Iris pigment epithelial cell (primary cell): ENCODE measurements around the gene MAN1C1.
"Not testable (repeated sequence)": the region's sequence is repeated elsewhere in the genome, so short reads cannot be mapped to it uniquely, and the experiment has no call there.

ENCODE experiments used
- DNase-seq: peaks from one replicate; pipeline ENCODE4 v3.0.0-alpha.2; 2011; ENCODE audit warnings: low read depth

MAN1C1 gene

DNA sequence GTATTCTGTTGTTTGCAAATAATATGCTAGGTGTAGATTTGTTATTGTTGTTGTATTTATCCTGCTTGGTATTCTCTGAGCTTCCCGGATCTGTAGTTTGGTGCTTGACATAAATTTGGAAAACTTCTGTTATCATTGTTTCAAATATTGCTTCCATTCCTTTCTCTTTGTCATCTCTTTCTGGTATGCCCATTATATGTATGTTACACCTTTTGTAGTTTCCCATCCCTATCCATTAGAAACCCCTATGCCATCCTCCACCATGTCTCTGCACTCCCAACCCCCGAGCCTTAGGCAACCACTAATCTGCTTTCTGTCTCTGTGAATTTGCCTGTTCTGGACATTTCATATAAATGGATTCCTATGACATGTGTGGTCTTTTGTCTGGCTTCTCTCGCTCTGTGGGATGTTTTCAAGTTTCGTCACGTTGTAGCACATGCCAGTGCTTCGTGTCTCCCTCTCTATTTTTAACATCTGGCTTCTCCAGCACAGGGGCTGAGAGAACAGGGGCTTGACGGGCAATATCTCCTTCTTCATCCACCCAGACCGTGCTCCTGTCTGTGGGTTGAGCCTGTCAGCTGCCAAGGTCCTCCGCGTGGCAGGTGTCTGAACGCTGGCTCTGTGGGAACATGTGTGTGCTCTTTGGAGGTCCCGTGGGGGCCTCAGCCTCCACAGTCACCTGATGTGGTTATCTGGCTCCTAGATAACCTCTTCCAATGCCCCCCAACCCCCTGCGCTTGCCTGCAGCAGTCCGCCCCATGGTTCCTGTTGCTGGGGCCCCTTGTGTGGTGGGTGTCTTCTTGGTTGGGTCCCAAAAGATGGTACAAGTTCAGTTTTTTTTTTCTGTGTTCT lies 32.8 kb upstream of the MAN1C1 start:
- DNase-seq: no peak

DNA sequence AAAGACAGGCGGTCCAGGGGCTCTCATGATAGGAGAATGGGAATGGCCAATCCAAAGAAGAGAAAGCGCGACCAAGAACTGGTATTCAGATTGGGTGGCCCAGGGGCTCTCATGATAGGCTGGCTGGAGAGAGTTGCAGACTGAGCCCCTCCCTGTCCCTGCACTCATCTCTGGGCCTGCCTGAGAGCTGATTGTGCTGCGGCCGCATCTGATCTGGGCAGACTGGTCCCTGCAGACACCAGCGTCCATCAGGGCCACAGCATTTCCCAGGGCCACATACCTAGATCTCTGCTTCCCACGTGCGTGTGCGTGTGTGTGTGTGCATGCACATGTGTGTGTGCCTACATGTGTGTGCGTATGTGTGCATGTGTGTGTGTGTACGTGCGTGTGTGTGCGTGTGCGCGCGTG lies 30.4 kb upstream of the MAN1C1 start:
- no peak for DNase-seq

DNA sequence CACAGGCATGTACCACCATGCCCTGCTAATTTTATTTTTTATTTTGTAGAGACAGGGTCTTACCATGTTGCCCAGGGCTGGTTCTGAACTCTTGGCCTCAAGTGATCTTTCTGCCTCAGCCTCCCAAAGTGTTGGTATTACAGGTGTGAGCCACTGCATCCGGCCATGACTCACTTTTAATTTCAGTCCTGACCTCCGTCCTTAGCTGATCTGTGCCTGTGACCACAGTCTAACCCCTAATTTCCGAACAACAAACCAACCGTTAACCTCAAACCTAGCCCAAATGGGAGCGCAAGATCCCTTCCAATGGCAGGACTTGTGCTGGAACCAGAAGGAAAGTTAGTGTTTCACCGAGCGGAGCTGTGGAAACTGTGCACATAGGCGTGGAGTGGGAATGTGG lies 29.3 kb upstream of the MAN1C1 start:
- DNase-seq: no peak

DNA sequence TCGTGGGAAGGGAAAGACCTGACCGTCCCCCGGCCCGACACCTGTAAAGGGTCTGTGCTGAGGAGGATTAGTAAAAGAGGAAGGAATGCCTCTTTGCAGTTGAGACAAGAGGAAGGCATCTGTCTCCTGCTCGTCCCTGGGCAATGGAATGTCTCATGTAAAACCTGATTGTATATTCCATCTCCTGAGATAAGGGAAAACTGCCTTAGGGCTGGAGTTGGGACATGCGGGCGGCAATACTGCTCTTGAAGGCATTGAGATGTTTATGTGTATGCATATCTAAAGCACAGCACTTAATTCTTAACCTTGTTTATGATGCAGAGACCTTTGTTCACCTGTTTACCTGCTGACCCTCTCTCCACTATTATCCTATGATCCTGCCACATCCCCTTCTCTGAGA lies 28.4 kb upstream of the MAN1C1 start:
- DNase-seq: not testable (repeated sequence)

DNA sequence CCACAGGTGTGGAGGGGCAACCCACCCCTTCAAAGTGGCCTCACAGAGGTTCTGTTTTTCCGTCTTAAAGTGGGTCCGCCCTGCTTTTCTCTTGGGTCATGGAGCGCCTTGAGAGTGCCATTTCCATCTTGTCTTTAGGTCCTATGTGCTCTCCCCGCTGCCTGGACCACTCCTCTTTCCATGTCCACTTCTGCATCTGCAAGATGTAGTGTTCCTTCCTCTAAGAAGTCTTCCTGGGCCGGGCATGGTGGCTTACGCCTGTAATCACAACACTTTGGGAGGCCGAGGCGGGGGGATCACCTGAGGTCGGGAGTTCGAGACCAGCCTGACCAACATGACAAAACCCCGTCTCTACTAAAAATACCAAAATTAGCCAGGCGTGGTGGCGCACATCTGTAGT lies 27.8 kb upstream of the MAN1C1 start:
- DNase-seq: not testable (repeated sequence)

DNA sequence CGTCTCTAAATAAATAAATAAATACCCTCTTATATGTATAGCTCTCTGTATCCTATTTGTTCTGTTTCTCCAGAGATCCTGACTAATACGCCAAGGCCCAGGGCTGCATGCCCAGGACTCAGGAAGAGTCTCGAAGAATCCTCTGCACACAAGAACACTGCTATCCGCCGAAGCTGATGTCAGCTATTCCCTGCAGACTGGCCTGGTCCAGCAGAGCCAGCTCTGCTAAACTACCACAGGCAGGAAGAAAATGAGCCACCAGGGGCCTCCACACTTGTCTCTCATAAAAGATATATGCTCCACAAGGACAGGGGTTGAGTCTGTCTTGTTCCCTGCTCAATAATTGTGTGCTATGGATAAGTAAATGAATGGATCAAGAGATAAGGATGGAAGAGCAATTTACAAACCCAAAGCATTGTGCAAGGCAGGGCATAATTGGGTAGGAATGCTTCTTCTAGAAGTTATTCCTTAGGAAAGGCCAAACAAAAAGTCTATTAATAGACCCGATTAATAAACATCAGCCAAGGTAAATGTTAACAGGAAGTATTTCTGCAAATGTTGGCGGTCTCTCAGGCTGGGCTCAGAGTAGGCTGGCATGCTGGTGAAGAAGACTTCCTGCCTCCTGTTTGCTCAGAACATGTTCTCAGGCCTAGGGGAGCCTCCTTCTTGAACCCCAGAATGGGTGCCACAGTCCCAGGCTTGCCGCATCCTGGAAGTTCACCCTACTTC lies 26.3 kb upstream of the MAN1C1 start:
- DNase-seq: no peak

DNA sequence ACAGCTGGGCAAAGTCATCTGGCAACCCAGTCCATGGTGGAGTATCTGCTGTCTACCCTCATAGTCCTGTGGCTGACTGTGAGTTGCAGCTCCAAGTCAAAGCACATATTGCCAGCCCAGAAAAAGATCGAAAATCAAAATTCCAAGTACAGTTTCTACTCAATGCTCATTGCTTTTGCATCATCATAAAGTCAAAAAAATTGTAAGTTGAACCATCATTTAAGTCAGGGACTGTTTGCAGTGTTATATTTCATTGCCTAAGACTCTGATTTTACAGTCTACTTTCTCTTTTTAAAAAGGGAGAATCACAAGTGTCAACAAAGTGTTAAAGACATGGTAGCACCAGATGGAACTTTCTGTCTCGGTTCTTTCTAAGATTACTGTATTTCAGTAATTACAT lies 22.7 kb upstream of the MAN1C1 start:
- no peak for DNase-seq

DNA sequence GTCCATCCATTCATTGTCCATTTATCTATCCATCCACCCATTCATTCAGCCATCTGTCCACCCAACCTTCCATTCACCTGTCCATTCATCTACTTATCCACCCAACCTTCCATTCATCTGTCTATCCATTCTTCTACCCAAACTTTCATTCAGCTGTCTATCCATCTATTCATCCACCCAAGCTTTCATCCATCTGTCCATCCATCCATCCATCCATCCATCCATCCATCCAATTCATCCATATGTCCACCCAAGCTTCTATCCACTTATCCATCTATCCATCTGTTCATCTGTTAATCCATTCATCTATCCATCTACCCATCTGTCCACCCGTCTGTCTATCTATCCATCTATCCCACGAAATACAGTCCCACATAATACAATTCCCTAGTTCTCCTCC lies 21.6 kb upstream of the MAN1C1 start:
- no peak for DNase-seq

DNA sequence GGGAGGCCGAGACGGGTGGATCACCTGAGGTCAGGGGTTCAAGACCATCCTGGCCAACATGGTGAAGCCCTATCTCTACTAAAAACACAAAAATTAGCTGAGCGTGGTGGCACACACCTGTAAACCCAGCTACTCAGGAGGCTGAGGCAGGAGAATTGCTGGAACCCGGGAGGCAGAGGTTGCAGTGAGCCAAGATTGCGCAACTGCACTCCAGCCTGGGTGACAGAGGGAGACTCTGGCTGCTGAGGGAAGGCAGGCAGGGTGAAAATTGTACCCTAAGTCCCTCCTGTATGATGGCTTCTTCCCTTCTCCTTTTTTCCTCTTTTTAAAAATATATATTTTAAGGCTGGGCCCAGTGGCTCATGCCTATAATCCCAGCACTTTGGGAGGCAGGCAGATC lies 19.9 kb upstream of the MAN1C1 start:
- DNase-seq: not testable (repeated sequence)

DNA sequence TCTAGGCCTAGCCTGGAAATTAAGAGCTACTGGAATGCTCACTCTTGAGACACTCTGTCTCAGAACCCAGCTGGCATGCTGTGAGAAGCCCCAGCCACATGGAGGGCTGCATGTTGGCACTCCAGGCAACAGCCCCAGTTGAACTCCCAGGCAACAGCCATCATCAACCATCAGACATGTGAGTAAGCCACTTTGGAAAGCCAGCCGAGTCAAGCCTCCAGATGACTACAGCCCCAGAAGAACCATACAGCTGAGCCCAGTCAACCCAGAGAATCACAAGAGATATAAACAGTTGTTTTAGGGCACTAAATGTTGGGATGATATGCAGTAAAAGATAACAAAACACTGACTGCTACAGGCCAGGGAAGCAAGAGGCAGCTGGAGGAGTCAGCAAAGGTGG lies 17.7 kb upstream of the MAN1C1 start:
- DNase-seq: no peak

DNA sequence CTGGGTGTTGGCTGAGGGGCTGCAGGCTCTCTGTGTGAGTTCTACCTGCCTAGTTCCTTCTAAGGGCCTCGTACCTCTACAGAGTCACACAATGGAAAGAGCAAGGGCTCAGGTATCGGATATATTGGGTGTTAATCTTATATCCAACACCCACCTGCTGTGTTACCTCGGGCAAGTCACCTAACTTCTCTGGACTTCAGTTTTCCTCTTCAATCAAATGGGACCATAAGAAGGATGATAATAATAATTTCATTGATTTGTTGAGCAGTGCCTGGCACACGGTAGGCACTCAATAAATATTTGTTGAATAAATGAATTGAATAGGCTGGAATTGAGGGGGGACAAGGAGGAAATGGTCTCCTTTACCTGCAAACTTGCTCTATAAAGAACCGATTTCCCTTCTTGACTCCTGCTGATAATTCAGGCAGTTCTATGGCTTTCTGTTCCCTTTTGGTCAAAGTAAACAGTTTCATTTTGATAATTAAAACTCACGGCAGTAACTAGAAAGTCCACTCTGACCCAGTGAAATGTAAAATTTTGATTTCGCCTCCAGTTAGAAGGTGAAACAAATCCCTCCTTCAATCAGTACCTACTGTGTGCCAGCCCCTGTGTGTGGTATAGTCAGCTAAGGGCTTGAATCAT lies 16.5 kb upstream of the MAN1C1 start:
- no peak for DNase-seq

DNA sequence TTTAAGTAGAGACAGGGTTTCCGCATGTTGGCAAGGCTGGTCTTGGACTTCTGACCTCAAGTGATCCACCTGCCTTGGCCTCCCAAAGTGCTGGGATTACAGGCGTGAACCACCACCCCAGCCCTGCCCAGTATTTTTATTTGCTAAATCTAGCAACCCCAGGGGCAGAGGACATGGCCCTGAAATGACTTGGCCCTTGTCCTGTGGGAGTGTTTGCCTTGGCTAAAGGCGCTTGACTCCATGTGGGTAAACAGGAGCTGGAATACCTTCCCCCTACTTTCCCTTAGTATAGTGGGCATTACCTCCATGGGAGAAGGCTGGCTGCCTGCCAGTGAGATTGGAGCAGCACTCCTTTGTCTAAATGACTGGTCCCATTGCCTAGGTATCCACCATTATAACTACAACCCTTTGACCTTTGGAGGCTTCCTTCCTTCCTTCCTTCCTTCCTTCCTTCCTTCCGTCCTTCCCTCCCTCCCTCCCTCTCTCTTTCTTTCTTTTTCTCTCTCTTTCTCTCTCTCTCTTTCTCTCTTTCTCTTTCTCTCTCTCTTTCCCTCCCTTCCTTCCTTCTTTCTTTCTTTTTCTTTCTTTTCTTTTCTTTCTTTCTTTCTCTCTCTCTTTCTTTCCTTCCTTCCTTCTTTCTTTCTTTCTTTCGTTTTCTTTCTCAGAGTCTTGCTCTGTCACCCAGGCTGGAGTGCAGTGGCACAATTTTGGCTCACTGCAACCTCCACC lies 15.5 kb upstream of the MAN1C1 start:
- DNase-seq: not testable (repeated sequence)

DNA sequence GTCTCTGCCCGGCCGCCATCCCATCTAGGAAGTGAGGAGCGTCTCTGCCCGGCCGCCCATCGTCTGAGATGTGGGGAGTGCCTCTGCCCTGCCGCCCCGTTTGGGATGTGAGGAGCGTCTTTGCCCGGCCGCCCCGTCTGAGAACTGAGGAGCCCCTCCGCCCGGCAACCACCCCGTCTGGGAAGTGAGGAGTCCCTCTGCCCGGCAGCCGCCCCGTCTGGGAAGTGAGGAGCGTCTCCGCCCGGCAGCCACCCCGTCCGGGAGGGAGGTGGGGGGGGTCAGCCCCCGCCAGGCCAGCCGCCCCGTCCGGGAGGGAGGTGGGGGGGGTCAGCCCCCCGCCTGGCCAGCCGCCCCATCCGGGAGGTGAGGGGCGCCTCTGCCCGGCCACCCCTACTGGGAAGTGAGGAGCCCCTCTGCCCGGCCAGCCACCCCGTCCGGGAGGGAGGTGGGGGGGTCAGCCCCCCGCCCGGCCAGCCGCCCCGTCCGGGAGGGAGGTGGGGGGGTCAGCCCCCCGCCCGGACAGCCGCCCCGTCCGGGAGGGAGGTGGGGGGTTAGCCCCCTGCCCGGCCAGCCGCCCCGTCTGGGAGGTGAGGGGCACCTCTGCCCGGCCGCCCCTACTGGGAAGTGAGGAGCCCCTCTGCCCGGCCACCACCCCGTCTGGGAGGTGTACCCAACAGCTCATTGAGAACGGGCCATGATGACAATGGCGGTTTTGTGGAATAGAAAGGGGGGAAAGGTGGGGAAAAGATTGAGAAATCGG lies 12.6 kb upstream of the MAN1C1 start:
- DNase-seq: not testable (repeated sequence)

DNA sequence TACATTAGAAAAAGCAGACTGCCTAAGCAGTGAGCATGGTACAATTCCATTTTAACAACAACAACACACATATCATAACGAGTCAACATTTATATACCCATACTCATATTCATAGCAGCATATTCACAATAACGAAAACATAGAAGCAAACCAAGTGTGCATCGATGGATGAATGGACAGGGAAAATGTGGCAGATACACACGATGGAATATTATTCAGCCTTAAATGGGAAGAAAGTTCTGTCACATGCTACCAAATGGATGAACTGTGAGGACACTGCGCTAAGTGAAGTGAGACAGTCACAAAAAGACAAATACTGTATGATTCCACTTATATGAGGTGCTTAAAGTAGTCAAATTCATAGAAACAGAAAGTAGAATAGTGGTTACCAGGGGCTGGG lies 9.5 kb upstream of the MAN1C1 start:
- DNase-seq: no peak

DNA sequence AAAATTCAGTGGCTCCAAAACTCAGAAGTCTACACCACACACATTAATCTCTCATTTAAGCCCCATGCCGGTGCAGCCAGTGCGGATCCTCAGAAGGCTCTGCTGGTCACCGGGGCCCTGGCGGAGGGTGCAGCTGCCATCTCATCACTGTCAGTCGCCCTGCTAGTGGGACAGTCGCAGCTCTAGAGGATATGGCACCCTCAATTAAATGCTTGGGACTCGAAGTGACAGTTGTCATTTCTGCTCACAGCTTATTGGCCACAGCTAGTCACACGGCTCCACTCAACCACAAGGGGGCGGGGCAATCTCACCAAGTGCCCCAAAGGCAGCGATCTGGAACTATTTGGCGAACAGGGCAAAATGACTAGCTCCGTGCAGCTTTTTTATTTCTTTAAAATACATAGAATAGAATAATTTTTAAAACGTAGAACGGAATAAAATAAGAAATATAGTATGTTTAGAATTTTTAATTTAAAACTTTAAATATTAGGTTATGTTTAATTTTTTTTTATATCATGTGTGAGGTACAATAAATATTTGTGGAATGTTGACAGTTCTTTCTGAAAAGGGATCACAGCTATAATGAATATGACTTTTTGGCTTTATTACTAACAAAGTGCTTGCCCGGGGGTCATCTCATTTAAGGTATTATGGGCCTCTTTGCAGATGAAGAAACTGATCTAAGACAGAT lies 8.0 kb upstream of the MAN1C1 start:
- peak; percentile 53 for DNase-seq

DNA sequence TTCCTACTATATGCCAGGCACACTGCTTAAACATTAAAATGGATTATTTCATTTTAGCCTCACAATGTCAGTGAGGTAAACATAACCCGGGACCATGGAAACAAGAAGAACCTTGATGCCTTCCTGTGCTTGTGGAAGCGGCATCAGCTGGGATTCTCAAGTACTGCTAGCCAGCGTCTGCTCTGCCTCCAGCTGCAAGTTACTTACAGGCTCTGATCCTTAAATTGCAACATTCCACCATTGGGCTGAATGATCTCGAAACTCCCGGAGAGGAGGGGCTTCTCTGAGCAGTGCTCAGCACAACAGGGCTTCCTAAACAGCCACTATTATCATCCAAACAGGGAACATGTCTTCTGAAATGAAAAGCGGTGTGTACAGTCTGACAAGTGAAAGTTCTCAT lies 6.7 kb upstream of the MAN1C1 start:
- peak; percentile 29 for DNase-seq

DNA sequence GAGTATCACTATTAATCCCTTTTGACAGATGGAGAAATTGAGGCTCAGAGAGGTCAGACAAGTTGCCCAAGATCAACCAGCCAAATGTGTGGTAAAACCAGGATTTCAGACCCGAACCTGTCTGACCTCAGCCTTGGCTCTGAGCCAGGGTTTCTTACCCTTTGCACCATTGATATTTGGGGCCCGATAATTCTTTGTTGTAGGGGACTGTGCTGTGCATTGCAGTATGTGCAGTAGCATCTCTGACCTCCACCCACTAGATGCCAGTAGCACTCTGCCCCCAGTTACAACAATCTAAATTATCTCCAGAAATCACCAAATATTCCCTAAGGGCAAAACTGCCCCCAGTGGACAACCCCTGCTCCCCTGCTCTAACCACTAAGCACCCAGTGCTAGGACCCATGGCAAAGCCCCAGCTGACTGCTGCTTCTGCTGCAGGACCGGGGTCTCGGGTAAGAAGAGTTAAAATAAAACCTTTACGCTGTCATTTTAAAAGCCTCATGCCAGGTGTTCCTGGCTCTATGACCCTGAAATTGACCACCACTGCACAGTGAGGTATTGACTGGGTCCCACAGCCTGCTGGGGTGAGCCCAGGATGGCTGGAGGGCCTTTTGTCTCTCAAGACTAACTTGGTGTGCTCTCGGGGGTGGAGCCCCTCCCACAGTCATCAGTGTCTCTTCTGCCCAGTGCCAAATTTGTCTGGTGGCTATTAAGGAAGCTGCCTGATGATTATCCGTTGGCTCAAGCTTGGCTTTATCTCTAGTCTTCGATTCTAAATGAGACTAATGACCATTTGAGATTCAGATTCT lies 5.6 kb upstream of the MAN1C1 start:
- no peak for DNase-seq

DNA sequence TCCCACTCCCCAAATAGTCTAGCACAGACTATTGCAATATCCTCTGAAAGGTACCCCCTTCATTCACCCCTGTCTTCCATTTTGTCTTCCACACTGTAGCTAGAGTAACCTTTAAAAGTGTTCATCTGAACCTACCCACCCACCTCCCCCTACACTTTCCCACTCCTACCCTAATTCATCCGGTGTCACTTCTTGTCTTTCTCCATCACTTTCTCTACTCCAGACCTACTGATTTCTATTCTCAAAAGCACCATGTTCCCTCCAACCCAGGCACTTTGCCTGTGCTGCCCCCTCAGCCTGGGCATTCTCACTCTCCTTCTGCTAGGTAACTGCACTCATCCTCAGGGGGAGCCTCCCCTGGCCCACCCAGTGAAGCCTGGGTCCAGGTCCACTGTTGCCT lies 4.7 kb upstream of the MAN1C1 start:
- no peak for DNase-seq

DNA sequence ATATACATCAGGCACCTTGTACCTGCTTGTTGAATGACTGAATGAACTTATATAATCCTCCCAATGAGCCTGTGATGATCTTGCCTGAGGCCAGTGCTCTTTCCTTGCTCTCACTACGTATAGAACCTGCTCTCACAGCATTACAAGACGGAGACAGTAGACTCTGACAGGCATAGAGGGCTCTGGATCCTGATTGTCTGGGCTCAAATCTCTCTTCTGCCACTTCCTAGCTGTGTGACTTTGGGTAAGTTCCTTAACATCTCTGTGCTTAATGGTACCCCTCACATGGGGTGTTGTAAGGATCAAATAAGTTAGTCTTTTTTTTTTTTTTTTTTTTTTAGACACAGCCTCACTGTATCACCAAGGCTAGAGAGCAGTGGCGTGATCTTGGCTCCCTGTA lies 4.2 kb upstream of the MAN1C1 start:
- DNase-seq: no peak

DNA sequence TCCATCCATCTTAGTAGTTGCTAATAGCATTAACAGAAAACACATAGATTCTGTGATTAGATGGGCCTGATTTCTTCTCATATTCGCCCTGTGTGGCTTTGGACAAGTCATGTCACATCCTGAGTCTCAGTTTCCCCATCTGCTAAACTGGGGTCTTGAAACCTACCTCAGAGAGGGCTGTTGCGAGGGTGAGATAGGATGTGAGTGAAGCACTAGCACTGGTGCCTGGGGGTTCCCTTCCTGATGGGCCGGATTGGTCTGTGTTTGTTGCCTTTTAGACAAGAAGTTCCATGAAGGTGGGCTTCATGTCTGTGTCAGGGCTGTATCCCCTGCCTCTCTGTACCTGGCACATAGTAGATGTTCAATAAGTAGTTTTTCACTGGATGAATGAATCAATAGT lies 3.5 kb upstream of the MAN1C1 start:
- DNase-seq: no peak
